NB4 (cell line): ENCODE results near the gene OR1F1.

Source experiments
- POLR2A ChIP-seq: IDR thresholded peaks from 2 replicates; pipeline ENCODE4 v1.6.1; 2011; ENCODE audit warnings: mild to moderate bottlenecking; ENCODE audit not compliant: insufficient read length; ENCODE audit errors: extremely low read depth
- TF ChIP-seq, protein P1 (sequence below): IDR thresholded peaks from one replicate; pipeline ENCODE4 v1.5.1; 2012; ENCODE audit warnings: low read depth, low read length
- TF ChIP-seq, protein P2 (sequence below): IDR thresholded peaks from 2 replicates; pipeline ENCODE4 v1.6.1; 2011; ENCODE audit warnings: low read depth, low read length

DNA sequence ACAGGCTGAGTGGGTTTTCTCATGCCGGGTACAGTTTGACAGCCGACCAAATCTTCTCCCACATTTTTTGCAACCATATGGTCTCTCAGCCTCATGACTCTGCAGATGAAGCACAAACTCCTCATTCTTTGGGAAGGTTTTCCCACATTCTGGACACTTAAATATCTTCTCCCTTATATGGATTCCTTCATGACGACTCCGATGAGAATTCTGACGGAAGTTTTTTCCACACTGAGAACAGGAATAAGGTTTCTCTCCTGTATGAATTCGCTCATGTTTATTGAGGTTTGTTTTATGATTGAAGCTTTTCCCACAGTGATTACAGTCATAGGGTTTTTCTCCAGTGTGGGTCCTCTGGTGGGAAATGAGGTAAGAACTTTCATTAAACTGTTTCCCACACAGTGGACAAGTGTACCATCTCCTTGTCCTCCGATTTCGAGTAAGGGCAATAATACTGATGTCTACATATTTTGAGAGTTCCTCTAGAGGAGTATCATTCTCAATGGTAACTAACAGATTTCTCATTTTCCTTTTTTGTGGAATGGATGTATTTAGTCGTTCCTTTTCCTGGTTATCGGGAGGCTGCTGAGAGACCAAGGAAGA, 36.0 kb downstream of the OR1F1 start:
- no peak for TF ChIP-seq POLR2A
- TF ChIP-seq, protein P1, sequence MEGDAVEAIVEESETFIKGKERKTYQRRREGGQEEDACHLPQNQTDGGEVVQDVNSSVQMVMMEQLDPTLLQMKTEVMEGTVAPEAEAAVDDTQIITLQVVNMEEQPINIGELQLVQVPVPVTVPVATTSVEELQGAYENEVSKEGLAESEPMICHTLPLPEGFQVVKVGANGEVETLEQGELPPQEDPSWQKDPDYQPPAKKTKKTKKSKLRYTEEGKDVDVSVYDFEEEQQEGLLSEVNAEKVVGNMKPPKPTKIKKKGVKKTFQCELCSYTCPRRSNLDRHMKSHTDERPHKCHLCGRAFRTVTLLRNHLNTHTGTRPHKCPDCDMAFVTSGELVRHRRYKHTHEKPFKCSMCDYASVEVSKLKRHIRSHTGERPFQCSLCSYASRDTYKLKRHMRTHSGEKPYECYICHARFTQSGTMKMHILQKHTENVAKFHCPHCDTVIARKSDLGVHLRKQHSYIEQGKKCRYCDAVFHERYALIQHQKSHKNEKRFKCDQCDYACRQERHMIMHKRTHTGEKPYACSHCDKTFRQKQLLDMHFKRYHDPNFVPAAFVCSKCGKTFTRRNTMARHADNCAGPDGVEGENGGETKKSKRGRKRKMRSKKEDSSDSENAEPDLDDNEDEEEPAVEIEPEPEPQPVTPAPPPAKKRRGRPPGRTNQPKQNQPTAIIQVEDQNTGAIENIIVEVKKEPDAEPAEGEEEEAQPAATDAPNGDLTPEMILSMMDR = no peak
- TF ChIP-seq, protein P2, sequence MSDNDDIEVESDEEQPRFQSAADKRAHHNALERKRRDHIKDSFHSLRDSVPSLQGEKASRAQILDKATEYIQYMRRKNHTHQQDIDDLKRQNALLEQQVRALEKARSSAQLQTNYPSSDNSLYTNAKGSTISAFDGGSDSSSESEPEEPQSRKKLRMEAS = no peak
